Tibial nerve (tissue), 4 donors: ENCODE results near the gene PFN3. TPM values are rescaled to one million over a fixed set of nuclear protein-coding genes. Genes with fewer than 3 reads are reported as not detected.

Experiments used
- DNase-seq, 2 donors: peaks; one replicate each; pipeline ENCODE4 v3.0.0-alpha.2; 2019; ENCODE audit warnings: low spot score in 2 of 2
- H3K27ac ChIP-seq, 4 donors: fragments of 200-600 bp; sonication (generic) in 3 of 4; one replicate each; pipeline ENCODE4 v1.5.1; 2017 to 2019; ENCODE audit warnings: mild to moderate bottlenecking in 1 of 4
- H3K27me3 ChIP-seq, 2 donors: fragments of 200-600 bp; sonication (generic) in 1 of 2; one replicate each; pipeline versions ENCODE4 v1.5.1 to v1.6.0; 2017 to 2019
- H3K36me3 ChIP-seq, 3 donors: fragments of 200-600 bp; sonication (generic); one replicate each; pipeline ENCODE4 v1.5.1; 2018 to 2019
- H3K4me1 ChIP-seq, 4 donors: fragments of 200-600 bp; sonication (generic) in 3 of 4; one replicate each; pipeline ENCODE4 v1.5.1; 2017 to 2019
- H3K4me3 ChIP-seq, 4 donors: fragments of 200-600 bp; sonication (generic) in 3 of 4; one replicate each; pipeline ENCODE4 v1.5.1; 2017 to 2019; ENCODE audit warnings: mild to moderate bottlenecking in 1 of 4, moderate library complexity in 1 of 4
- H3K9me3 ChIP-seq, 4 donors: fragments of 200-600 bp; sonication (generic) in 3 of 4; one replicate each; pipeline ENCODE4 v1.5.1; 2017 to 2019
- CTCF ChIP-seq, 5 experiments: fragments of 200-600 bp in 3 of 5; fragments of 450-650 bp in 2 of 5; sonication (generic) in 3 of 5; IDR thresholded peaks; one replicate each; pipeline ENCODE4 v1.5.1; 2016 to 2019; ENCODE audit warnings: antibody characterized with exemption in 5 of 5, mild to moderate bottlenecking in 3 of 5, moderate library complexity in 2 of 5
- EP300 ChIP-seq, 2 donors: sonication (generic); formaldehyde crosslinking; IDR thresholded peaks; one replicate each; pipeline ENCODE4 v1.6.1; 2017; ENCODE audit warnings: antibody characterized with exemption in 2 of 2, mild to moderate bottlenecking in 1 of 2
- POLR2A ChIP-seq, 2 donors: fragments of 450-650 bp; IDR thresholded peaks; one replicate each; pipeline ENCODE4 v1.6.1; 2017; ENCODE audit warnings: antibody characterized with exemption in 2 of 2, mild to moderate bottlenecking in 2 of 2, moderate library complexity in 2 of 2
- WGBS, 2 donors: methylation state at CpG; one replicate each; pipeline ENCODE4 v1.1.5; 2018; 5-methylcytosine and 5-hydroxymethylcytosine counted together
- total RNA-seq, 4 donors: library from RNA; depleted of rRNA; stranded (reverse); fragments of >200 nt; gene quantifications; one replicate each; pipeline ENCODE4 v1.1.0, GENCODE V29; 2016

The PFN3 gene
- total RNA-seq, 4 donors from 2014 or later, result not detected

GRCh38 chr5:177431317-177432142, 31.1 kb upstream of the PFN3 start:
- Histone ChIP-seq H3K36me3 (peaks cover 0 to 65% (median 40%) of the 10 kb centered on the region in 3 donors), H3K4me1 (peaks cover 0 to 50% (median 39%) of the 10 kb centered on the region in 4 donors), H3K27me3 (no peaks in the 10 kb centered on the region), H3K27ac (peak overlapping the region in 3 of 4 donors; percentile 25 to 68 (median 39)), H3K9me3 (no peaks in the 10 kb centered on the region), H3K4me3 (no peak overlapping the region)
- WGBS, 2 donors, result 83 to 87% methylated on average over 22 to 24 of the region's 29 CpGs
- TF ChIP-seq EP300 (IDR thresholded peaks at IDR 0.05), result no peak
- TF ChIP-seq CTCF (IDR thresholded peaks at IDR 0.05), result no peak
- no peak for TF ChIP-seq POLR2A (IDR thresholded peaks at IDR 0.05)
- DNase-seq, result no peak

- no peak overlapping the region for H3K4me3 ChIP-seq
- no peak for DNase-seq
- WGBS, 2 donors, result 79 to 87% methylated on average over 7 of the region's 7 CpGs
- H3K4me1 ChIP-seq, result peaks cover 0 to 50% (median 39%) of the 10 kb centered on the region in 4 donors
- H3K27ac ChIP-seq, result peak overlapping the region in 2 of 4 donors; percentile 39 to 68
- H3K9me3 ChIP-seq, result no peaks in the 10 kb centered on the region
- no peak for TF ChIP-seq EP300 (IDR thresholded peaks at IDR 0.05)
- TF ChIP-seq CTCF (IDR thresholded peaks at IDR 0.05), result no peak
- TF ChIP-seq POLR2A (IDR thresholded peaks at IDR 0.05), result no peak
- peaks cover 0 to 59% (median 37%) of the 10 kb centered on the region in 3 donors for H3K36me3 ChIP-seq
- H3K27me3 ChIP-seq, result no peaks in the 10 kb centered on the region
Measured at GRCh38 chr5:177430972-177431316, 30.5 kb upstream of the PFN3 start.

GRCh38 chr5:177430140-177430951, 29.9 kb upstream of the PFN3 start:
- Histone ChIP-seq H3K9me3 (no peaks in the 10 kb centered on the region), H3K27ac (peak overlapping the region in 1 of 4 donors; percentile 68), H3K4me1 (peaks cover 0 to 55% (median 43%) of the 10 kb centered on the region in 4 donors), H3K27me3 (no peaks in the 10 kb centered on the region), H3K36me3 (peaks cover 0 to 53% (median 31%) of the 10 kb centered on the region in 3 donors), H3K4me3 (no peak overlapping the region)
- no peak for TF ChIP-seq POLR2A (IDR thresholded peaks at IDR 0.05)
- TF ChIP-seq CTCF (IDR thresholded peaks at IDR 0.05), result no peak
- no peak for TF ChIP-seq EP300 (IDR thresholded peaks at IDR 0.05)
- WGBS, 2 donors, result 84% methylated on average over 25 to 26 of the region's 26 CpGs
- no peak for DNase-seq

- DNase-seq, result peak; percentile 29 to 48
- TF ChIP-seq CTCF (IDR thresholded peaks at IDR 0.05) (no peak), EP300 (IDR thresholded peaks at IDR 0.05) (peak in 1 of 2 donors; percentile 48)
- 77 to 81% methylated on average over 6 of the region's 6 CpGs for WGBS, 2 donors
- Histone ChIP-seq H3K4me1 (peaks cover 0 to 57% (median 45%) of the 10 kb centered on the region in 4 donors), H3K9me3 (no peaks in the 10 kb centered on the region), H3K27me3 (no peaks in the 10 kb centered on the region), H3K36me3 (peaks cover 0 to 44% (median 24%) of the 10 kb centered on the region in 3 donors), H3K27ac (peak overlapping the region in 3 of 4 donors; percentile 54 to 69 (median 62)), H3K4me3 (no peak overlapping the region)
Measured at GRCh38 chr5:177429248-177430040, 29.0 kb upstream of the PFN3 start.
